ENCODE data around the gene MAGI2.

GRCh38 chr7:78686189-78686588 is 767.3 kb downstream of the MAGI2 start:
- TF ChIP-seq, protein P1, sequence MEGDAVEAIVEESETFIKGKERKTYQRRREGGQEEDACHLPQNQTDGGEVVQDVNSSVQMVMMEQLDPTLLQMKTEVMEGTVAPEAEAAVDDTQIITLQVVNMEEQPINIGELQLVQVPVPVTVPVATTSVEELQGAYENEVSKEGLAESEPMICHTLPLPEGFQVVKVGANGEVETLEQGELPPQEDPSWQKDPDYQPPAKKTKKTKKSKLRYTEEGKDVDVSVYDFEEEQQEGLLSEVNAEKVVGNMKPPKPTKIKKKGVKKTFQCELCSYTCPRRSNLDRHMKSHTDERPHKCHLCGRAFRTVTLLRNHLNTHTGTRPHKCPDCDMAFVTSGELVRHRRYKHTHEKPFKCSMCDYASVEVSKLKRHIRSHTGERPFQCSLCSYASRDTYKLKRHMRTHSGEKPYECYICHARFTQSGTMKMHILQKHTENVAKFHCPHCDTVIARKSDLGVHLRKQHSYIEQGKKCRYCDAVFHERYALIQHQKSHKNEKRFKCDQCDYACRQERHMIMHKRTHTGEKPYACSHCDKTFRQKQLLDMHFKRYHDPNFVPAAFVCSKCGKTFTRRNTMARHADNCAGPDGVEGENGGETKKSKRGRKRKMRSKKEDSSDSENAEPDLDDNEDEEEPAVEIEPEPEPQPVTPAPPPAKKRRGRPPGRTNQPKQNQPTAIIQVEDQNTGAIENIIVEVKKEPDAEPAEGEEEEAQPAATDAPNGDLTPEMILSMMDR (IDR thresholded peaks at IDR 0.05): no peak
- no peak for TF ChIP-seq POLR2A (IDR thresholded peaks at IDR 0.05)

All from ovary (tissue), 3 donors.